Activated T-cell treated with anti-CD3 and anti-CD28 coated beads, Interleukin-2, amount 50 U/mL, for 24 hours (primary cell): ENCODE data around the gene TRIM46.
"Not testable (repeated sequence)": the region's sequence is repeated elsewhere in the genome, so short reads cannot be mapped to it uniquely, and the experiment has no call there.

ENCODE experiments used
- DNase-seq: peaks from one replicate; pipeline ENCODE4 v3.0.0-alpha.2; 2020
- H3K27ac Mint-ChIP-seq: 2 replicates; pipeline ENCODE4 v1.8.0; 2020; ENCODE audit warnings: mild to moderate bottlenecking, mixed read lengths
- H3K27me3 Mint-ChIP-seq: 2 replicates; pipeline ENCODE4 v1.8.0; 2020; ENCODE audit warnings: mixed read lengths
- H3K36me3 Mint-ChIP-seq: 2 replicates; pipeline ENCODE4 v1.8.0; 2020; ENCODE audit warnings: low read depth, mixed read lengths
- H3K4me1 Mint-ChIP-seq: 2 replicates; pipeline ENCODE4 v1.8.0; 2020; ENCODE audit warnings: low read depth, mixed read lengths
- H3K4me3 Mint-ChIP-seq: 2 replicates; pipeline ENCODE4 v1.8.0; 2020; ENCODE audit warnings: mild to moderate bottlenecking, moderate library complexity, mixed read lengths
- H3K9me3 Mint-ChIP-seq: 2 replicates; pipeline ENCODE4 v1.8.0; 2020; ENCODE audit warnings: mixed read lengths

TRIM46 gene

DNA sequence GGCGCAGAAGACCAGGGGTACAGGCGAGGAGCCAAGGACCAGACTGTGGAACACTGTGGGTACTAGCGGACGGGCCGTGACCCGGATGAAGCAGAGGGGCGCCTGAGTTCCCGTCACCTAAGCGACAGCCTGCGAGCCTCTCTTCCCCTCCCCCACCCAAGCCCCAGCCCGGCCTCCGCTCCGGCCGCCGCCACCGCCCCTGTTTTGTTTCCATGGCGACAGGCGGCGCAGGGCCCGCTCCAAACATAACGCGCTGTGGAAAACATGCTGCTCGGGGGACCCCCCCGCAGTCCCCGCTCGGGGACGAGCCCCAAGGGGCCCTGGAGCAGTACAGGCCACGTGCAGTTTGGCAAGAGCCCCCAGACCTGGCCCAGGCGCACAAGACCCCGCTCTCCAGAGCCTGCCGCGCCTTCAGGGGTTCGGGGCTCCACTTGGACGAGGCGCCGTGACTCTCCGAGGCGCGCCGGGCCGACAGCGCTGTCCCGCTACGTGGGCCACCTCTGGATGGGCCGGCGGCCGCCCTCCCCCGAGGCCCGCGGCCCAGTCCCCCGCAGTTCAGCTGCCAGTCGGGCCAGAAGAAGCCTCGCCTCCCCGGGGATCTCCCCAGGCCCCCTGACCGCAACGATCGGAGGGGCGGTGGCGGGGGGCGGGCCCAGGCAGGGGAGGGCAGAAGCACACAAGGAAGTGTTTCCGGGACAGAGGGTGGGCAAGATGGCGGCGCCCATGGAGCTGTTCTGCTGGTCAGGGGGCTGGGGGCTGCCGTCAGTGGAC is 35.1 kb downstream of the TRIM46 start, which contains the start of gene MTX1:
Gene MTX1, plus strand, starts transcription at position 155 of the 771 bp plus-strand sequence. Its CDS starts 110 bp downstream, at position 265.
- H3K4me1 Mint-ChIP-seq: peaks cover 30% of the 10 kb centered on the region
- peaks cover 26% of the 10 kb centered on the region for H3K36me3 Mint-ChIP-seq
- DNase-seq: peak; percentile 91
- H3K9me3 Mint-ChIP-seq: no peaks in the 10 kb centered on the region
- H3K27me3 Mint-ChIP-seq: no peaks in the 10 kb centered on the region
- H3K27ac Mint-ChIP-seq: peak within 1 kb of the TSS; percentile 91
- H3K4me3 Mint-ChIP-seq: peak within 1 kb of the TSS; percentile 93

DNA sequence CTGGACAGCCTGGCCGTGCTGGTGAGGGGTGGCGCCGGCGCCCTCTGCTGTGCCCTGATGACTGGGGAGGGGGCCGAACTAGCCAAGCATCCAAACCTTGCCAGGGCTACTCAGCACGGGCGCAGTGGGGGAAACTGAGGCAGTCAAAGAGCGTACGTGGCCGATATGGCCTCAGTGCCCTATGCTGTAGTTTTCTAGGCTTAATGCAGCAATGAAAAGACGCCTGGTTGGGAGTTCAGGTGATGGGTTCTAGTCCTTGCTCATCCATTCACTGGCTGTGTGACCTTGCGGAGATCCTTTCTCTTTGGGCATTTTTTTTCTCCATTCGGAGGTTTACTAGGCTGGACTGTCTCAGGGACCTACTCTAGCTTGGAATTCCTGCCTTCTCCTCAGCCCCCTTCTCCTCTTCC is 35.7 kb downstream of the TRIM46 start:
- peaks cover 26% of the 10 kb centered on the region for H3K36me3 Mint-ChIP-seq
- H3K27me3 Mint-ChIP-seq: no peaks in the 10 kb centered on the region
- no peaks in the 10 kb centered on the region for H3K9me3 Mint-ChIP-seq
- peak overlapping the region; percentile 93 for H3K4me3 Mint-ChIP-seq
- no peak for DNase-seq
- peak overlapping the region; percentile 91 for H3K27ac Mint-ChIP-seq
- peaks cover 30% of the 10 kb centered on the region for H3K4me1 Mint-ChIP-seq

DNA sequence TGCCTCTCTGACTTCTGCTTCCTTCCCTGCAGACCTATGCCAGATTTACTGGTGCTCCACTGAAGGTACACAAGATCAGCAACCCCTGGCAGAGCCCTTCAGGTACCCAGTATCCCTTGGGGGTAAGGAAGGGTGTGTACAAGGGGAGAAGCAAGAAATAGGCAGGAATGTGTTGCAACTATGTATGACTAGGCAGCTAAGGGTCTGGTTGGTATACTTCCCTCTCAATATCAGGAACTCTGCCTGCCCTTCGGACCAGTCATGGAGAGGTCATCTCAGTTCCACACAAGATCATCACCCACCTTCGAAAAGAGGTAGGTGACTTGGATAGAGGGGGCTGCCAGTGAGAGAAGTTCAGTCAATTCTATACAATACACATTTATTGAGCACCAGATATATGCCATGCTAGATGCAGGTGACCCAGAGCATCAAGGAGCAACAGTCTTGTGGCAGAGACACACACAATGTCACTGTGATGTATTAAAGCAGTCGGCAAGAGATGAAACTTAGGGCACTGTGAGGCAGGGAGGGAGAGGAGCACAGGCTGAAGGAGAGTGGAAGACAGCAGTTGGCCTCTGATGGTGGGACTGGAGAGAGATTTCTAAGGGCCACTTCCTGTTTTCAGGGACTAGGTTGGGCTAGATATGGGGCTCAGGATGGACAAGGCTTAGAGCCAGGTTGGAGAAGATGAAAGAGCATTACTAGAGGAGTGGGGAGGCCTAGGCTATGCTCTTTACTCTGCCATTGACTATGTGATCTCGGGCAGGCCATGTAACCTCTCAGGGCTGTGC is 36.9 kb downstream of the TRIM46 start:
- Mint-ChIP-seq H3K9me3 (no peaks in the 10 kb centered on the region), H3K27ac (peak overlapping the region; percentile 19), H3K27me3 (no peaks in the 10 kb centered on the region), H3K4me3 (peak overlapping the region; percentile 93), H3K4me1 (peaks cover 38% of the 10 kb centered on the region), H3K36me3 (peaks cover 35% of the 10 kb centered on the region)
- DNase-seq: no peak

DNA sequence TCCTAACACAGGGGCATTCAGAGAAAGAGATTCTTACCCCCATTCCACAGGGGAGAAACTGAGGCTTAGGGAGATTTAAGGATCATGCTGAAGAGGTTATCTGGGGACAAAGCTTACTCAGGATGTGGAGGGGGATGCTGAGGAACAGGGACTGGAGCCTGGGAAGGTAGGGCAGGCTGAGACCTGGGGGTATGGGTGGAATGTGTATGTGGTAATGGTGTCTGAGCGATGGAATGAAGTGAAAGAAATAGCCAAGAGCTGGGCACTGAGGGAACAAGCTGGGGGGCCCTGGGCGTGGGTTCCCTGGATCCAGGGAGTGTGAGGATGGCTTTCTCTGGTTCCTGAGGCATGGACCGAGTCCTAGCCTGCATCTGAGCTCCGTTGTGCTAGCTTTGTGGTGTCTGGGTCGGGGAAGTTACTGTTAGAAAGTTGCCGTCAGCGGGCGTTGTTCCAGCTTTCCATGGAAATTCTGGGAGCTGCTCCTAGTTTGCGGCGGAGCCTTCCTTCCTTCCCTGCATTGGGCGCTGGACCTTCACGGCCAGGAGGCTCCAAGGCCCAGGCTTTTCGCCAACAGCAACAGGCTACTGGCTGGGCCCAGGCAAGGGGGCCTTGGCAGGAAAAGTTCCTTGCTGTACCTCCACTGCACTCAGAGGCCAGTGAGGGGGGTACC is 37.9 kb downstream of the TRIM46 start:
- H3K4me3 Mint-ChIP-seq, H3K27ac Mint-ChIP-seq, H3K27me3 Mint-ChIP-seq, H3K9me3 Mint-ChIP-seq, DNase-seq: not testable (repeated sequence)
- Mint-ChIP-seq H3K4me1 (peaks cover 38% of the 10 kb centered on the region), H3K36me3 (peaks cover 45% of the 10 kb centered on the region)

DNA sequence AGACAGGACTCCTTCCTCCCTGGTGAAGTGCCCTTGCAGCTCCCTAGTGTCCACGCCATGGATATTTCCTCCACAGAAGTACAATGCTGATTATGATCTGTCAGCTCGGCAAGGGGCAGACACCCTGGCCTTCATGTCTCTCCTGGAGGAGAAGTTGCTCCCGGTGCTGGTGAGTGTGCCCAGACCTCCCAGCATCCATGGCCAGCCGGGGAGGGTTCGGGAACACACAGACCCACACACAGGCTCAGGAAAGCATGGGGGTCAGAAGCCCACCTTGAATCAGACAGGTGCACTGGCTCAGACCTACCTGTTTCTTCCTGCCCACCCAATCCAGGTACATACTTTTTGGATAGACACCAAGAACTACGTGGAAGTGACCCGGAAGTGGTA is 38.4 kb downstream of the TRIM46 start:
- H3K27ac Mint-ChIP-seq, H3K27me3 Mint-ChIP-seq, H3K4me3 Mint-ChIP-seq, DNase-seq, H3K9me3 Mint-ChIP-seq: not testable (repeated sequence)
- Mint-ChIP-seq H3K4me1 (peaks cover 34% of the 10 kb centered on the region), H3K36me3 (peaks cover 48% of the 10 kb centered on the region)

DNA sequence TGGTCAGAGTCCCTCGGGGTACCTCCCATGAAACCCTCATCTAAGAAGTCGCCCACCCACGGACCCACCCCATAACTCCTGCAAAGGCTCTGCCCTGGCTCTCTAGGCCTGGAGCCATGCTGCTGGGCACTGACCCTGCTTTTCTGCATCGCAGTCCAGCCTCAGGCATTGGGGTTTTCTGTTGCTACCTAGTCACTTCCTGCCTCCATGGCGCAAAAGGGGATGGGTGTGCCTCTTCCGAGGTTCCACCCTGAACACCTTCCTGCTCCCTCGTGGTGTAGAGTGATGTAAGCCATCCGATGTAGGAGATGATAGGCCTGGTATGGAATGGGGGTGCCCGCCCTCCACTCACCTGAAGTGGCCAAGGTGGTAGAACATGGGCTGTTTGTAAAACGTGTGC is 41.1 kb downstream of the TRIM46 start:
- Mint-ChIP-seq H3K27ac (peak overlapping the region; percentile 13), H3K36me3 (peaks cover 47% of the 10 kb centered on the region), H3K4me1 (peaks cover 32% of the 10 kb centered on the region)
- not testable (repeated sequence) for H3K4me3 Mint-ChIP-seq, H3K27me3 Mint-ChIP-seq, DNase-seq, H3K9me3 Mint-ChIP-seq

DNA sequence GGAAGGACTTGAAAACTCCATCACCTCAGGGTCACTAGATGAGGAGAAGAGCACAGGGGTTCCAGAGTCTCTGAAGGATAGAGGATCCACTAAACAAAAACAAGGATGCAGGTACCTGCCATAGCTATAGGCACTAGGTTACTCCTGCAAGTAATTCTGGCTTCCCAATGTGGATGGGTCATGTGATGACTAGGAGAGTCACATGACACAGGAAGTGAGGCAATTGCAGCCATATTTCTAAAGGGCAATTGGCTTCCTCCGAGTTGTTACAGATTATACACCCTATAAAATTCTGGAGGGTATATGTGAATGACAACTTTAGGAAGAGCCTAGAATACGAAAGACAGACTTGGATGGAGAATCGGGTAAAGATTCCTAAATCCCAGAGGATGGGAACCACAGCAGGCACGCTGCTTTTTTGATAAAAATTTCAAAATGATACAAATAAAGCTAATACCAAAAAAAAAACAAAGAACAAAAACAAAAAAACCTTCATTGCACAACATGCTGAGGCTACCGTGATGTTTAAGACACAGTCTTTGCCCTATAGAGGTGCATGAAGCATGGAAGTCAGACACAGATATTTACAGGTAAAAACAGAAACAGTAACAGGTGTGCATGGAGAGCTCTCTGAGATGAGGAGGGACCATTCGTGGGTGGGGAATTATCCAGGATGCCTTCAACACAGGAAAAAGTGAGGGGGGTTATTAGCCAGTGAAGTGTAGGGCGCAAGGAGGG is 45.4 kb downstream of the TRIM46 start:
- Mint-ChIP-seq H3K9me3 (no peaks in the 10 kb centered on the region), H3K27ac (peak overlapping the region; percentile 67), H3K27me3 (no peaks in the 10 kb centered on the region), H3K4me1 (peaks cover 35% of the 10 kb centered on the region), H3K4me3 (no peak overlapping the region), H3K36me3 (peaks cover 40% of the 10 kb centered on the region)
- DNase-seq: no peak

DNA sequence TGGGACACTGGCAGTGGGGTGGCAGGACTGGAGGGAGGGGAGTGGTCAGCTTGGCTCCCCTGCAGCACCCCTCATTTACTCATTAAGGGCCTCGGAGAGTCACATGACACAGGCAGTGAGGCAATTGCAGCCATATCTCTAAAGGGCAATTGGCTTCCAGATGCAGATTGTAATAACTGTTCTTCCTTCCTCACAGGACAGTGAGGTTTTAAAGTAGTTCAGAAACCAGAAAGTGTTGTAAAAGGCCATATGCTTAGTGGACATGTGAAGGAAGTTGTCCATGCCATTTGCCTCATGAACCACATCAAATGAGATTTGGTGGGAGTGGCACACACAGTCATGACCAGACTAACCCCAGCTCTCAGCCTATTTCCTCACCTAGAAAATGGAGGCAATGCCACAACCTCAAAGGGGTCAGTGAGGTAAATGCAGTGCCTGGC is 46.0 kb downstream of the TRIM46 start:
- Mint-ChIP-seq H3K36me3 (peaks cover 45% of the 10 kb centered on the region), H3K9me3 (no peaks in the 10 kb centered on the region), H3K4me1 (peaks cover 39% of the 10 kb centered on the region), H3K27me3 (no peaks in the 10 kb centered on the region), H3K4me3 (no peak overlapping the region), H3K27ac (peak overlapping the region; percentile 67)
- DNase-seq: peak; percentile 48

DNA sequence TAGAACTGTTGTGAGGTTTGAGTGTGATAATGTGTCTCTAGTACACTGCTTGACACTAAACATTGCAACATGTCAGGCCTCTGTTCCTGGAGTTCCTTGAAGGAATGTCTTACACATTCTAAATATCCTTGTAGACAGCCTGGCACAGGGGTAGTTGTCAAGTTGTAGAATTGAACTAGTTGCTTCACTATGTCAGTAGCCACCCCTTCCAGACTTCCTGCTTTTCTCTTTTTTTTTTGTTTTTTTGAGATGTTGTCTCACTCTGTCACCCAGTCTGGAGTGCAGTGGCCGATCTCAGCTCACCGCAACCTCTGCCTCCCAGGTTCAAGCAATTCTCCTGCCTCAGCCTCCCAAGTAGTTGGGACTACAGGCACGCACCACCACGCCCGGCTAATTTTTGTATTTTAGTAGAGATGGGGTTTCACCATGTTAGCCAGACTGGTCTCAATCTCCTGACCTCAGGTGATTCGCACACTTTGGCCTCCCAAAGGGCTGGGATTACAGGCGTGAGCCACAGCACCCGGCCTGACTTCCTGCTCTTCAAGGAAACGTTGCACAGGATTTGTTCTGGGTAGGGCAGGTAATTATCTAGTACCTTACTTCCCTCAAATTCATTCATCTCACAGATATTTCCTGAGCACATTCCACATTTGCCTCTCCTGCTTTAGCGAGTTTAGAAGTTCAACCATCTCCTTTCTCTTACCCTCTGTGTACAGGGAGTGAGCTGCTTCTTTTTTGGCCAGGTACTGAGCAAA is 46.7 kb downstream of the TRIM46 start:
- H3K27me3 Mint-ChIP-seq, DNase-seq, H3K9me3 Mint-ChIP-seq, H3K4me3 Mint-ChIP-seq: not testable (repeated sequence)
- peaks cover 39% of the 10 kb centered on the region for H3K4me1 Mint-ChIP-seq
- peak overlapping the region; percentile 65 for H3K27ac Mint-ChIP-seq
- peaks cover 44% of the 10 kb centered on the region for H3K36me3 Mint-ChIP-seq

DNA sequence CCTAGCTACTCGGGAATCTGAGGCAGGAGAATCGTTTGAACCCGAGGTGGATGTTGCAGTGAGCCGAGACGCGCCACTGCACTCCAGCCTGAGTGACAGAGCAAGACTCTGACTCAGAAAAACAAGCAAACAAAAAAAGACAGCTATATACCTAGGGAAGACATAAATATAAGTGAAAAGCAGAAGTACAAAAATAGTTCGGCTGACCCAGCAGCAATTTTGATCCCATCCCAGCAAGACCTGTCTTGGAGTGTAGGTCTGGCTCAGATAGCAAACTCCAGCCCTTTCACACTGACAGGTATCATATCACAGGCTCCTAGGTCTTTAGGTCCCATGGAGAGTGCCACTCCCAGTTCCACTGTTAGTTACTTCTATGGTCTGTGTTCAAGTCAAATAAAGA is 49.4 kb downstream of the TRIM46 start:
- Mint-ChIP-seq H3K27me3 (no peaks in the 10 kb centered on the region), H3K4me3 (no peak overlapping the region), H3K27ac (no peak overlapping the region), H3K9me3 (no peaks in the 10 kb centered on the region), H3K36me3 (peaks cover 44% of the 10 kb centered on the region), H3K4me1 (peaks cover 61% of the 10 kb centered on the region)
- no peak for DNase-seq

DNA sequence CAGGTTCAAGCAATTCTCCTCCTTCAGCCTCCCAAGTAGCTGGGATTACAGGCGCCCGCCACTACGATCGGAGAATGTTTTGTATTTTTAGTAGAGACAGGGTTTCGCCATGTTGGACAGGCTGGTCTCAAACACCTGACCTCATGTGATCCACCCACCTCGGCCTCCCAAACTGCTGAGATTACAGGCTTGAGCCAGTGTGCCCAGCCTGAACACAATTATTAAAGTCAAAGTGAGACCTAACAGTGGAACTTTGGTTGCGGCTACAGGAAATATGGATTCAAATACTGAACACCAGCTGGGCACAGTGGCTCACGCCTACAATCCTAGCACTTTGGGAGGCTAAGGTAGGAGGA is 51.7 kb downstream of the TRIM46 start:
- H3K27me3 Mint-ChIP-seq, DNase-seq, H3K9me3 Mint-ChIP-seq: not testable (repeated sequence)
- Mint-ChIP-seq H3K4me3 (peak overlapping the region; percentile 90), H3K27ac (peak overlapping the region; percentile 95), H3K4me1 (peaks cover 47% of the 10 kb centered on the region), H3K36me3 (peaks cover 43% of the 10 kb centered on the region)

DNA sequence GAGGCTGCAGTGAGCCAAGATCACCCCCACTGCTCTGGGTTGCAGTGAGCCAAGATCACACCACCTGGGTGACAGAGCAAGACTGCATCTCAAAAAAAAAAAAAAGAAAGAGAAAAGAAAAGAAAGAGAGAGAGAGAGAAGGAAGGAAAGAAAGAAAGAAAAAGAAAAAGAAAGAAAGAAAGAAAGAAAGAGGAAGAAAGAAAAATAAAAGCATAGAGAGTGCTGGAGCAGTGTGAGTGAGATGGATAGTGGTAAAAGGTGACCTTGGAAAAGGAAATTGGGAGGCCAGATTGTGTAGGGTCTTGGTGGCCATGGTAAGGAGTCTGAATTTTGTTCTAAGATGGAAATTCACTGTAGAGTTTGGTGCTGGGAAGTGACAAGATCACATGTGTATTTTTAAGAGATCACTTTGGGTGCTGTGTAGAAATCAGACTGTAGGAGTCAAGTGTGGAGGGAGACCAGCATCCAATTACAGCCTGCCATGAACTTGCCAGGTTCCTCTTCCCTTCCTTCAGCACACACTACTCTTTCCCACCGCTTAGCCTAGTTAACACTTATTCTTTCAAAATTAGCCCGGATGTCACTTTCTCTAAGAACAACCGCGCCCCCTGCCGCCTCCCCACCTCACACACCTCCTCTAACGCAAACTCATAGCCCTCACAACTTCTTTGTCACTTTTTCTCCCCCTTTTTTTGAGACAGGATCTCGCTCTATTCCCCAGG is 52.7 kb downstream of the TRIM46 start:
- peak overlapping the region; percentile 90 for H3K4me3 Mint-ChIP-seq
- peaks cover 42% of the 10 kb centered on the region for H3K36me3 Mint-ChIP-seq
- no peaks in the 10 kb centered on the region for H3K27me3 Mint-ChIP-seq
- peaks cover 43% of the 10 kb centered on the region for H3K4me1 Mint-ChIP-seq
- peak overlapping the region; percentile 95 for H3K27ac Mint-ChIP-seq
- DNase-seq: no peak
- no peaks in the 10 kb centered on the region for H3K9me3 Mint-ChIP-seq

DNA sequence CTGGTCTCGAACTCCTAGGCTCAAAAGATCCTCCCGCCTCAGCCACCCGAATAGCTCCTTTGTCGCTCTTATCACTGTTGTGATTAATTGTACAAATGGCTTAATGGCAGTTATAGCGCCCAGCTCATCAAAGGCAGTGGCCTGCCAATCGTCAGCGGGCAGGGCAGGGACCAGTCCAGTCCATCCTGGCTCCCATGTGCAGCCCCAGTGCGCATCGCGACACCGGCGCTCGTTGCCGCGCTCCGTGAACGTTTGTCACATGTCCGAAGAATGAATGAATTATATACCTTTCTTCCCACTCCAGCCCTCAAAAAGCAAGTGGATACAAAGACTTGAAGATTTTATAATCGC is 53.2 kb downstream of the TRIM46 start:
- Mint-ChIP-seq H3K27ac (peak overlapping the region; percentile 95), H3K4me1 (peaks cover 43% of the 10 kb centered on the region), H3K36me3 (peaks cover 42% of the 10 kb centered on the region), H3K4me3 (peak overlapping the region; percentile 90), H3K27me3 (no peaks in the 10 kb centered on the region), H3K9me3 (no peaks in the 10 kb centered on the region)
- DNase-seq: peak; percentile 94
